Effector memory CD4-positive, alpha-beta T cell (primary cell): Measurements from ENCODE around the gene ANO5.

ENCODE experiments used
- DNase-seq, 3 donors: peaks; one replicate each; pipeline ENCODE4 v3.0.0-alpha.2; 2020
- H3K27ac ChIP-seq: 2 replicates; pipeline ENCODE4 v1.7.0; 2013; ENCODE audit warnings: mild to moderate bottlenecking, low read length, moderate library complexity; ENCODE audit not compliant: insufficient read depth, poor library complexity, severe bottlenecking
- H3K27me3 ChIP-seq: replicated peaks from 2 replicates; pipeline ENCODE4 v1.7.0; 2013; ENCODE audit warnings: mild to moderate bottlenecking, low read length; ENCODE audit not compliant: insufficient read depth, control insufficient read depth, poor library complexity, severe bottlenecking
- H3K36me3 ChIP-seq: 2 replicates; pipeline ENCODE4 v1.7.0; 2013; ENCODE audit warnings: mild to moderate bottlenecking, low read length, moderate library complexity; ENCODE audit not compliant: control insufficient read depth, insufficient read depth
- H3K4me1 ChIP-seq: 2 replicates; pipeline ENCODE4 v1.7.0; 2013; ENCODE audit warnings: low read length, mild to moderate bottlenecking; ENCODE audit not compliant: control insufficient read depth, insufficient read depth, poor library complexity, severe bottlenecking
- H3K4me3 ChIP-seq: 2 replicates; pipeline ENCODE4 v1.7.0; 2013; ENCODE audit warnings: low read length, low read depth, mild to moderate bottlenecking; ENCODE audit not compliant: insufficient read depth, poor library complexity, severe bottlenecking
- H3K9me3 ChIP-seq: 2 replicates; pipeline ENCODE4 v1.7.0; 2013; ENCODE audit warnings: mild to moderate bottlenecking, low read length, moderate library complexity; ENCODE audit not compliant: control insufficient read depth

Gene ANO5

GRCh38 chr11:22197139-22198005 is 4.5 kb downstream of the ANO5 start:
- no peak overlapping the region for H3K27ac ChIP-seq
- no peaks in the 10 kb centered on the region for H3K9me3 ChIP-seq
- H3K4me1 ChIP-seq: no peaks in the 10 kb centered on the region
- H3K36me3 ChIP-seq: no peaks in the 10 kb centered on the region
- no peak overlapping the region for H3K4me3 ChIP-seq
- peaks cover 7% of the 10 kb centered on the region for H3K27me3 ChIP-seq
- no peak for DNase-seq

- Histone ChIP-seq H3K9me3 (no peaks in the 10 kb centered on the region), H3K4me1 (no peaks in the 10 kb centered on the region), H3K36me3 (no peaks in the 10 kb centered on the region), H3K4me3 (no peak overlapping the region), H3K27ac (no peak overlapping the region), H3K27me3 (no peaks in the 10 kb centered on the region)
- DNase-seq: no peak
These were observed 6.4 kb downstream of the ANO5 start for GRCh38 chr11:22199243-22199642.

GRCh38 chr11:22203281-22203680 is 10.4 kb downstream of the ANO5 start:
- Histone ChIP-seq H3K27ac (no peak overlapping the region), H3K27me3 (no peaks in the 10 kb centered on the region), H3K4me3 (no peak overlapping the region), H3K4me1 (no peaks in the 10 kb centered on the region), H3K36me3 (no peaks in the 10 kb centered on the region), H3K9me3 (no peaks in the 10 kb centered on the region)
- no peak for DNase-seq

GRCh38 chr11:22207162-22207561 is 14.3 kb downstream of the ANO5 start:
- Histone ChIP-seq H3K4me3 (no peak overlapping the region), H3K4me1 (no peaks in the 10 kb centered on the region), H3K36me3 (no peaks in the 10 kb centered on the region), H3K27ac (no peak overlapping the region), H3K9me3 (no peaks in the 10 kb centered on the region), H3K27me3 (no peaks in the 10 kb centered on the region)
- DNase-seq: no peak

- no peaks in the 10 kb centered on the region for H3K9me3 ChIP-seq
- no peak for DNase-seq
- no peak overlapping the region for H3K4me3 ChIP-seq
- no peak overlapping the region for H3K27ac ChIP-seq
- no peaks in the 10 kb centered on the region for H3K27me3 ChIP-seq
- H3K4me1 ChIP-seq: no peaks in the 10 kb centered on the region
- no peaks in the 10 kb centered on the region for H3K36me3 ChIP-seq
These were observed 15.4 kb downstream of the ANO5 start for GRCh38 chr11:22208151-22208858.

GRCh38 chr11:22216940-22217339 is 24.1 kb downstream of the ANO5 start:
- Histone ChIP-seq H3K4me3 (no peak overlapping the region), H3K27ac (no peak overlapping the region), H3K36me3 (no peaks in the 10 kb centered on the region), H3K4me1 (no peaks in the 10 kb centered on the region), H3K9me3 (no peaks in the 10 kb centered on the region), H3K27me3 (no peaks in the 10 kb centered on the region)
- DNase-seq: no peak

GRCh38 chr11:22221143-22221542 is 28.3 kb downstream of the ANO5 start:
- Histone ChIP-seq H3K4me3 (no peak overlapping the region), H3K4me1 (no peaks in the 10 kb centered on the region), H3K36me3 (no peaks in the 10 kb centered on the region), H3K9me3 (no peaks in the 10 kb centered on the region), H3K27ac (no peak overlapping the region), H3K27me3 (no peaks in the 10 kb centered on the region)
- no peak for DNase-seq

GRCh38 chr11:22225190-22225589 is 32.3 kb downstream of the ANO5 start:
- no peak overlapping the region for H3K4me3 ChIP-seq
- no peaks in the 10 kb centered on the region for H3K36me3 ChIP-seq
- no peak for DNase-seq
- no peaks in the 10 kb centered on the region for H3K27me3 ChIP-seq
- no peaks in the 10 kb centered on the region for H3K9me3 ChIP-seq
- no peaks in the 10 kb centered on the region for H3K4me1 ChIP-seq
- no peak overlapping the region for H3K27ac ChIP-seq

- no peaks in the 10 kb centered on the region for H3K9me3 ChIP-seq
- H3K4me1 ChIP-seq: no peaks in the 10 kb centered on the region
- H3K36me3 ChIP-seq: no peaks in the 10 kb centered on the region
- H3K27me3 ChIP-seq: no peaks in the 10 kb centered on the region
- no peak overlapping the region for H3K27ac ChIP-seq
- DNase-seq: no peak
- no peak overlapping the region for H3K4me3 ChIP-seq
These were observed 41.9 kb downstream of the ANO5 start for GRCh38 chr11:22234743-22235142.

GRCh38 chr11:22244986-22245592 is 52.2 kb downstream of the ANO5 start:
- Histone ChIP-seq H3K27ac (no peak overlapping the region), H3K4me3 (no peak overlapping the region), H3K36me3 (no peaks in the 10 kb centered on the region), H3K9me3 (no peaks in the 10 kb centered on the region), H3K4me1 (no peaks in the 10 kb centered on the region), H3K27me3 (no peaks in the 10 kb centered on the region)
- DNase-seq: no peak
